ACC112 (cell line): ENCODE data around the gene ABL1.

Experiments used
- H2AFZ ChIP-seq: fragments of 200-600 bp; sonication (generic); one replicate; pipeline ENCODE4 v1.6.0; 2017; ENCODE audit warnings: antibody characterized with exemption, low read length; ENCODE audit not compliant: unreplicated experiment
- H3K27ac ChIP-seq: fragments of 200-600 bp; sonication (generic); 2 replicates; pipeline ENCODE4 v1.5.1; 2014; ENCODE audit warnings: low read depth, mild to moderate bottlenecking, antibody characterized with exemption, low read length, moderate library complexity
- H3K27me3 ChIP-seq: fragments of 200-600 bp; sonication (generic); 2 replicates; pipeline ENCODE4 v1.6.1; 2014; ENCODE audit warnings: mild to moderate bottlenecking, antibody characterized with exemption, low read length, moderate library complexity, mixed read lengths; ENCODE audit not compliant: insufficient read depth
- H3K36me3 ChIP-seq: fragments of 200-600 bp; sonication (generic); 2 replicates; pipeline ENCODE4 v1.6.1; 2016; ENCODE audit warnings: mild to moderate bottlenecking, antibody characterized with exemption, low read length, moderate library complexity, mixed read lengths; ENCODE audit not compliant: insufficient read depth
- H3K4me1 ChIP-seq: fragments of 200-600 bp; sonication (generic); one replicate; pipeline ENCODE4 v1.6.1; 2016; ENCODE audit warnings: low read length, mixed read lengths; ENCODE audit not compliant: insufficient read depth, unreplicated experiment, control insufficient read depth
- H3K4me3 ChIP-seq: fragments of 200-600 bp; sonication (generic); 2 replicates; pipeline ENCODE4 v1.5.1; 2014; ENCODE audit warnings: mild to moderate bottlenecking, low read depth, low read length
- H3K79me2 ChIP-seq: fragments of 200-600 bp; sonication (generic); one replicate; pipeline ENCODE4 v1.6.0; 2016; ENCODE audit warnings: low read length; ENCODE audit not compliant: control insufficient read depth, unreplicated experiment, insufficient read depth

The ABL1 gene

GRCh38 chr9:130805510-130806326 is 29.3 kb upstream of the ABL1 start:
- H3K27ac ChIP-seq: peak overlapping the region; percentile 5; the same call in 1 of the 2 replicates
- peaks cover 34% of the 10 kb centered on the region for H3K79me2 ChIP-seq
- no peak overlapping the region for H3K4me3 ChIP-seq

GRCh38 chr9:130806327-130806716 is 28.7 kb upstream of the ABL1 start:
- H3K4me3 ChIP-seq: no peak overlapping the region
- peaks cover 13% of the 10 kb centered on the region for H3K4me1 ChIP-seq
- peaks cover 33% of the 10 kb centered on the region for H3K79me2 ChIP-seq
- H3K27me3 ChIP-seq: no peaks in the 10 kb centered on the region
- no peak overlapping the region for H3K27ac ChIP-seq
- H2AFZ ChIP-seq: no peak overlapping the region
- H3K36me3 ChIP-seq: 0 out of 2 replicates have a peak, but pooled peaks cover 3% of the 10 kb centered on the region

More at GRCh38 chr9:130805510-130806326, 29.3 kb upstream of the ABL1 start:
- H3K4me1 ChIP-seq: peaks cover 13% of the 10 kb centered on the region
- no peak overlapping the region for H2AFZ ChIP-seq
- H3K36me3 ChIP-seq: 0 out of 2 replicates have a peak, but pooled peaks cover 3% of the 10 kb centered on the region
- no peaks in the 10 kb centered on the region for H3K27me3 ChIP-seq

GRCh38 chr9:130810609-130811136 is 24.4 kb upstream of the ABL1 start:
- H3K4me3 ChIP-seq: no peak overlapping the region
- H3K79me2 ChIP-seq: peaks cover 14% of the 10 kb centered on the region
- H3K27ac ChIP-seq: no peak overlapping the region
- H3K4me1 ChIP-seq: peaks cover 1% of the 10 kb centered on the region
- 0 out of 2 replicates have a peak, but pooled peaks cover 3% of the 10 kb centered on the region for H3K36me3 ChIP-seq
- H3K27me3 ChIP-seq: no peaks in the 10 kb centered on the region
- H2AFZ ChIP-seq: no peak overlapping the region

- no peak overlapping the region for H2AFZ ChIP-seq
These were observed 19.7 kb upstream of the ABL1 start for GRCh38 chr9:130815242-130815808.

GRCh38 chr9:130817914-130818313 is 17.1 kb upstream of the ABL1 start:
- H3K27me3 ChIP-seq: no peaks in the 10 kb centered on the region
- no peak overlapping the region for H3K4me3 ChIP-seq
- no peak overlapping the region for H3K27ac ChIP-seq
- no peak overlapping the region for H2AFZ ChIP-seq
- H3K79me2 ChIP-seq: peaks cover 15% of the 10 kb centered on the region
- H3K4me1 ChIP-seq: no peaks in the 10 kb centered on the region
- no peaks in the 10 kb centered on the region; the same call in 1 of the 2 replicates for H3K36me3 ChIP-seq

More at GRCh38 chr9:130815242-130815808, 19.7 kb upstream of the ABL1 start:
- Histone ChIP-seq H3K27me3 (no peaks in the 10 kb centered on the region), H3K79me2 (peaks cover 6% of the 10 kb centered on the region), H3K27ac (no peak overlapping the region), H3K36me3 (peaks cover 2% of the 10 kb centered on the region; the same call in 1 of the 2 replicates), H3K4me3 (no peak overlapping the region), H3K4me1 (no peaks in the 10 kb centered on the region)

GRCh38 chr9:130820135-130820738 is 14.8 kb upstream of the ABL1 start:
- H3K4me3 ChIP-seq: no peak overlapping the region
- no peak overlapping the region for H3K27ac ChIP-seq
- peaks cover 34% of the 10 kb centered on the region for H3K79me2 ChIP-seq
- peaks cover 21% of the 10 kb centered on the region for H3K4me1 ChIP-seq
- H3K36me3 ChIP-seq: no peaks in the 10 kb centered on the region; the same call in 1 of the 2 replicates
- no peak overlapping the region for H2AFZ ChIP-seq
- no peaks in the 10 kb centered on the region for H3K27me3 ChIP-seq

GRCh38 chr9:130823435-130823834 is 11.6 kb upstream of the ABL1 start:
- Histone ChIP-seq H3K27me3 (no peaks in the 10 kb centered on the region), H3K4me1 (peaks cover 29% of the 10 kb centered on the region), H3K36me3 (no peaks in the 10 kb centered on the region), H3K79me2 (peaks cover 52% of the 10 kb centered on the region), H3K27ac (0 out of 2 replicates have a peak overlapping the region, but pooled peaks have one; percentile 78), H3K4me3 (no peak overlapping the region), H2AFZ (no peak overlapping the region)

- H3K4me3 ChIP-seq: peak overlapping the region; percentile 60; the same call in 1 of the 2 replicates
These were observed 11.0 kb upstream of the ABL1 start for GRCh38 chr9:130824079-130824478.

GRCh38 chr9:130824643-130825350 is 10.3 kb upstream of the ABL1 start:
- Histone ChIP-seq H3K4me1 (peaks cover 29% of the 10 kb centered on the region), H3K27ac (peak overlapping the region; percentile 78), H3K79me2 (peaks cover 55% of the 10 kb centered on the region), H3K4me3 (peak overlapping the region; percentile 60), H3K27me3 (no peaks in the 10 kb centered on the region), H3K36me3 (no peaks in the 10 kb centered on the region), H2AFZ (peak overlapping the region; percentile 6)

More at GRCh38 chr9:130824079-130824478, 11.0 kb upstream of the ABL1 start:
- H3K27me3 ChIP-seq: no peaks in the 10 kb centered on the region
- H3K79me2 ChIP-seq: peaks cover 52% of the 10 kb centered on the region
- H3K4me1 ChIP-seq: peaks cover 29% of the 10 kb centered on the region
- no peaks in the 10 kb centered on the region for H3K36me3 ChIP-seq
- peak overlapping the region; percentile 78 for H3K27ac ChIP-seq
- H2AFZ ChIP-seq: peak overlapping the region; percentile 6

- peak overlapping the region; percentile 78 for H3K27ac ChIP-seq
- peaks cover 52% of the 10 kb centered on the region for H3K79me2 ChIP-seq
- no peaks in the 10 kb centered on the region for H3K27me3 ChIP-seq
- no peak overlapping the region for H2AFZ ChIP-seq
- peak overlapping the region; percentile 60 for H3K4me3 ChIP-seq
- H3K36me3 ChIP-seq: no peaks in the 10 kb centered on the region
- peaks cover 29% of the 10 kb centered on the region for H3K4me1 ChIP-seq
These were observed 9.8 kb upstream of the ABL1 start for GRCh38 chr9:130825351-130825651.
